Mucosa of rectum (tissue), 2 donors: ENCODE data around the gene KPNA4.

Experiments used
- H3K27ac ChIP-seq, 2 donors: one replicate each; pipeline ENCODE4 v1.7.0; 2013; ENCODE audit warnings: inconsistent platforms in 2 of 2, low read depth in 2 of 2, low read length in 2 of 2
- H3K27me3 ChIP-seq, 2 donors: one replicate each; pipeline ENCODE4 v1.7.0; 2013; ENCODE audit warnings: low read length in 2 of 2; ENCODE audit not compliant: control insufficient read depth in 2 of 2, insufficient read depth in 2 of 2
- H3K36me3 ChIP-seq, 2 donors: one replicate each; pipeline ENCODE4 v1.7.0; 2013; ENCODE audit warnings: low read length in 2 of 2; ENCODE audit not compliant: control insufficient read depth in 2 of 2, insufficient read depth in 2 of 2
- H3K4me1 ChIP-seq, 2 donors: one replicate each; pipeline ENCODE4 v1.7.0; 2013; ENCODE audit warnings: low read length in 2 of 2, mild to moderate bottlenecking in 1 of 2; ENCODE audit not compliant: control insufficient read depth in 2 of 2, insufficient read depth in 2 of 2
- H3K4me3 ChIP-seq, 2 donors: one replicate each; pipeline ENCODE4 v1.7.0; 2013; ENCODE audit warnings: low read length in 2 of 2
- H3K9ac ChIP-seq, 2 donors: one replicate each; pipeline ENCODE4 v1.7.0; 2013; ENCODE audit warnings: low read length in 2 of 2, low read depth in 1 of 2, mild to moderate bottlenecking in 1 of 2
- H3K9me3 ChIP-seq, 2 donors: one replicate each; pipeline ENCODE4 v1.7.0; 2013; ENCODE audit warnings: low read length in 2 of 2; ENCODE audit not compliant: control insufficient read depth in 2 of 2
- donor health status: healthy.
- donor health status: Normal muscosa, but diverticular disease.

Gene KPNA4

DNA sequence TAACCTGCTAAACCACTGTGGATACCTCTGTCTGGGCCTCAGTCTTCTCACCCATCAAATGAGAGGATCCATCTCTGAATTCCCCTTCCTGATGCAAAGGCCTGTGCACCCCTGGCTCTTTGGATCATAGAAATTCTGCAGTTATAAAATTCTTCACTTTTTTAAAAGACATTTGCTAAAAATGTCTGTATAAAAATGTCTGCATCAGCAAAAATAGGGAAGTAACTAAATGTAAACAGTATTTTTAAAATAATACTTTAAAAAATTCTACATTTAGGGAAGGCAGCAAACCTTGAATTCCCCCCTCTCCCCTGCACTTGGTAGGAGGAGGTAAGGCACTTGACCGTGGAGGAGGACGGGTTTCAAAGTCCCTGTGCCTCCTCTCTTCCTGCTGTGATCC is 90.2 kb downstream of the KPNA4 start:
- no peaks in the 10 kb centered on the region for H3K4me1 ChIP-seq

DNA sequence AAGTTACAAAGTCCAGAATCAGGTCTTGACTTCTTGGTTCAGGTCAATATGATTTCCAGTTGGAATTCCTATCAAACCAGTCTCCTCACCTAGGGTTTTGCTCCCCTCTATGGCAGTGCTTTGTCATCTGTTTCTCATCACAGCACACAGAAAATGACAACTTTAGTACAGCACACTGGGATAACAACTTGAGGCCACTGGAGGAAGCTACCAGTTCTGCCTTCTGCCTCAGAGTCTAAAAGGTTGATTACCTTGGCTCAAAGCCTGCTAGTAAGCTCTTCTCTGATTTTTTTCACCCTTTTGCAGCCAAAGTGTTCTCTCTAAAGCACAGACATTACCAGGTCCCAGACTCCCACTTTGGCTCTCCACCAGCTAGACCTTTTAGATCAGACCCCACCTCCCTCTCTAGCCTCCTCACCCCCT is 90.9 kb downstream of the KPNA4 start:
- Histone ChIP-seq H3K36me3 (no peaks in the 10 kb centered on the region), H3K4me3 (no peak overlapping the region), H3K27ac (no peak overlapping the region), H3K4me1 (no peaks in the 10 kb centered on the region), H3K9ac (no peak overlapping the region), H3K9me3 (peaks cover 0 to 2% of the 10 kb centered on the region in 2 donors), H3K27me3 (no peaks in the 10 kb centered on the region)

More for the DNA sequence above, 90.2 kb downstream of the KPNA4 start:
- no peak overlapping the region for H3K27ac ChIP-seq
- no peaks in the 10 kb centered on the region for H3K27me3 ChIP-seq
- H3K4me3 ChIP-seq = no peak overlapping the region
- H3K9me3 ChIP-seq = peaks cover 0 to 2% of the 10 kb centered on the region in 2 donors
- no peaks in the 10 kb centered on the region for H3K36me3 ChIP-seq
- H3K9ac ChIP-seq = no peak overlapping the region

DNA sequence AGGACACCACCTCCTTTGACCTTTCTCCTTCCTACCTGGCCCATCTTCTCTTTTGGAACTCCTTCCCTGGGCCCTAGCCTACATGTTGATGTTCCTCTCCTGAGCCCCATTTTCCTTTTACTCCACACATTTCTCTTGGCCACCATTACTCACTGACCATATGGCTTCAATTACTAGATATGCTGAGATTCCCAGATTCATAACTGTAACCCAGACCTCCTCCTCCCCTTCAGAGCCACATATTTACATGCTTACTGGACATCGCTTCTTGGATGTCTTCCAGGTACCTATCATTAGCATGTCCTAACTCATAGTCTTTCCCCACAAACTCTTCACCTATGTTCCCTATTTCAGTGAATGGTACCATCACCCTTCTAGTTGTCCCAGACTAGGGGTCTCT is 91.4 kb downstream of the KPNA4 start:
- Histone ChIP-seq H3K9me3 (peaks cover 0 to 2% of the 10 kb centered on the region in 2 donors), H3K4me1 (no peaks in the 10 kb centered on the region), H3K36me3 (no peaks in the 10 kb centered on the region), H3K27ac (no peak overlapping the region), H3K4me3 (no peak overlapping the region), H3K9ac (no peak overlapping the region), H3K27me3 (no peaks in the 10 kb centered on the region)

DNA sequence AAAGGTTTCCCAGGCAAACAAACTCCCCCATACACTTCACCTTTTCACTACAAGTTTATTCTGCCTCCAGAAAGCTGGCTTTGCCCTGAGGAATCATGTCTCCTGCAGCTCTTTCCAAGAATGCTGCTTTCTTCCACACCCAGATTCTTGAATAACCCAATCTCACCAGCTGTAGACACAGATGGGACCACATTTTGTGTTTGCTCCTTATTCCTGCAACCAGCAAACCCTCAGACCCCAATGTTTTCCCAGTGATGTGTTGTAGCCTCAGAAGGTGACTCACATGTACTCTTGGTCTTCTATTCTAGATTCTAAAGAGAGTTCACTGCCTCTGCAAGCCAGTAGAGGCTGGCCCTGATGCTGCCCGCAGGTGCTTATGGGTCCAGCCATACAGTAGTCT is 92.2 kb downstream of the KPNA4 start:
- Histone ChIP-seq H3K27ac (no peak overlapping the region), H3K36me3 (no peaks in the 10 kb centered on the region), H3K4me1 (no peaks in the 10 kb centered on the region), H3K27me3 (no peaks in the 10 kb centered on the region), H3K4me3 (no peak overlapping the region), H3K9me3 (peaks cover 0 to 2% of the 10 kb centered on the region in 2 donors), H3K9ac (no peak overlapping the region)

DNA sequence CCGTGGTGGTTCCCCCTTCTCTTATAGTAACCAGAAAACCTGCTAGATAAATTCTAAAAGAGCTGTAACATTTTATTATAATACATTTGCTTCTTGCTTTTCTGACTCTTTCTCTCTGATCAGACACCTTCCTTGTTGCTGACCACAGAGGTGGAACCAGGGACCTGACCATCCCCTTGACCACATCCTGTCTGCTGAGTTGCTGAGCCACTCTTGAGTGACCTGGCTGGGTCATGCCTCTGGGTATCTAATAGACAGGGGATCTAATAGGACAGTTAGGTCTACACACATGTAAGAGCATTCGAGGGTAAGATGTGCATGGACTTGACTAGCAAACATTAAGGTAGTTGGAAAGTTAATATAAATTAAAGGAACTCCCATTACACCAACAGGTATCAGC is 93.0 kb downstream of the KPNA4 start:
- H3K27ac ChIP-seq = no peak overlapping the region
- no peak overlapping the region for H3K4me3 ChIP-seq
- H3K4me1 ChIP-seq = no peaks in the 10 kb centered on the region
- H3K9me3 ChIP-seq = peaks cover 0 to 2% of the 10 kb centered on the region in 2 donors
- H3K9ac ChIP-seq = no peak overlapping the region
- no peaks in the 10 kb centered on the region for H3K27me3 ChIP-seq
- no peaks in the 10 kb centered on the region for H3K36me3 ChIP-seq

DNA sequence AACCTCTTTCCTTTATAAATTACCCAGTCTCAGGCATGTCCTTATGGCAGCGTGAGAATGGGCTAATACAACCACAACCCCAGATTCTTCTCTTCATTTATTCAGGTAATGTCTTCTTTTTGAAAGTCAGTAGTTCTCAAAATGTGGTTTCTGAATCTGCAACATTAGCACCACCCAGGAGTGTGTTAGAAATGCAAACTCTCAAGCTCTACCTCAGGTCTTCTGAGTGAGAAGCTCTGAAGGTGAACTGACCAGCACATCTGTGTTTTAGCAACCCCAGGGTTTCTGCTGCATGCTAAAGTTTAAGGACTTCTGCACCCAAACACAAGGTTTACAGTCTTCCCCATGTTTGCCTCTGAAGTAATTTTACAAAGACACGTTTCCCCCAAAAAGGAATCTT is 93.5 kb downstream of the KPNA4 start:
- Histone ChIP-seq H3K27me3 (no peaks in the 10 kb centered on the region), H3K4me1 (no peaks in the 10 kb centered on the region), H3K9ac (no peak overlapping the region), H3K36me3 (no peaks in the 10 kb centered on the region), H3K9me3 (peaks cover 0 to 2% of the 10 kb centered on the region in 2 donors), H3K27ac (no peak overlapping the region), H3K4me3 (no peak overlapping the region)

DNA sequence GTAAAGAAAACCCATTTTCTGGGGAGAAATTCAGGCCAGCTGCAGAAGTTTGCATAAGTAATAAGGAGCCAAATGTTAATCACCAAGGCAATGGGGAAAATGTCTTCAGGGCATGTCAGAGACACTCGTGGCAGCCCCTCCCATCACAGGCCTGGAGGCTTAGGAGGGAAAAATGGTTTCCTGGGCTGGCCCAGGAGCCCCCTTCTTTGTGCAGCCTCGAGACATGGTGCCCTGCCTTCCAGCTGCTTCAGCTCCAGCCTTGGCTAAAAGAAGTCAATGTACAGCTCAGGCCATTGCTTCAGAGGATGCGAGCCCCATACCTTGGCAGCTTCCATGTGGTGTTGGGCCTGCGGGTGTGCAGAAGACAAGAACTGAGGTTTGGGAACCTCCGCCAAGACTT is 95.2 kb downstream of the KPNA4 start:
- no peak overlapping the region for H3K9ac ChIP-seq
- H3K9me3 ChIP-seq = peaks cover 0 to 2% of the 10 kb centered on the region in 2 donors
- H3K27me3 ChIP-seq = no peaks in the 10 kb centered on the region
- no peaks in the 10 kb centered on the region for H3K4me1 ChIP-seq
- no peak overlapping the region for H3K4me3 ChIP-seq
- no peaks in the 10 kb centered on the region for H3K36me3 ChIP-seq
- H3K27ac ChIP-seq = no peak overlapping the region

DNA sequence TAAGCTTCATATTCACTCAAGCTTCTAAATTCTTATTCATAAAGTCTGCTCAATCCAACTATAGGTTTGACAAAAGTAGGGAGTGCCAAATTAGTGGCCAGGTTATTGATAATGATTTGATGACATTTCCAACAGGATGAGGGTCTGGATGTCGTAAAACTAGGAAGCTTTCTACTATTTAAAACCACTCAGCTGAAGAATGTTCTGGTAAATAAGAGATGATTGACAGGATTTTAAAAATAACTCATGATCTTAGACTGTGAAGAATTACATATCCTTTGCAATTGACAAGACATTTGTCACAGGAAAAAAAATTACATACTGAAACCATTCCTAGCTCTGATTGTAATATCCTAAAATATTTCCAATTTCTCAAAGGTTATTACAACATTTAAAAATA is 100.4 kb downstream of the KPNA4 start:
- no peak overlapping the region for H3K9ac ChIP-seq
- no peaks in the 10 kb centered on the region for H3K4me1 ChIP-seq
- H3K9me3 ChIP-seq = no peaks in the 10 kb centered on the region

DNA sequence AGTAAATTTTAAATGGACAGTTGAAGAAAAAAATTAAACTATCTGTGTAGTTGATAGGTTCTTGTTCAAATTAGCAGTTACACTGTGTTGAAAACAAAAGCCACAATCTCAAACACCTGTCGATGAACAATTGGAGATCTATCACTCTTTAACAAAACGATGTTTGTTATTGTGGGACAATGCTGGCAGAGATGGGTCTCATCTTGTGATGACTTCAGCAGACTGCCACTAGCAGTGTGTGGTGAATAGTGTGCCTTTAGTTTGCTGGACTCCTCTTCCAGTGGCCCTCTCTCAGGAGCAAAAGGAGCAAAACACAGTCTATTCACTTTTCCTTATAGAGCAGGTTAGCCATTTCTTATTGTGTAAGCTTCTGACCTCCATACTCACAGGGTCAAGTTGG is 101.0 kb downstream of the KPNA4 start:
- H3K9me3 ChIP-seq = no peaks in the 10 kb centered on the region
- no peaks in the 10 kb centered on the region for H3K27me3 ChIP-seq
- no peak overlapping the region for H3K27ac ChIP-seq
- no peak overlapping the region for H3K4me3 ChIP-seq
- no peaks in the 10 kb centered on the region for H3K36me3 ChIP-seq
- no peak overlapping the region for H3K9ac ChIP-seq
- no peaks in the 10 kb centered on the region for H3K4me1 ChIP-seq

More for the DNA sequence above, 100.4 kb downstream of the KPNA4 start:
- no peaks in the 10 kb centered on the region for H3K27me3 ChIP-seq
- no peak overlapping the region for H3K27ac ChIP-seq
- no peaks in the 10 kb centered on the region for H3K36me3 ChIP-seq
- H3K4me3 ChIP-seq = no peak overlapping the region

DNA sequence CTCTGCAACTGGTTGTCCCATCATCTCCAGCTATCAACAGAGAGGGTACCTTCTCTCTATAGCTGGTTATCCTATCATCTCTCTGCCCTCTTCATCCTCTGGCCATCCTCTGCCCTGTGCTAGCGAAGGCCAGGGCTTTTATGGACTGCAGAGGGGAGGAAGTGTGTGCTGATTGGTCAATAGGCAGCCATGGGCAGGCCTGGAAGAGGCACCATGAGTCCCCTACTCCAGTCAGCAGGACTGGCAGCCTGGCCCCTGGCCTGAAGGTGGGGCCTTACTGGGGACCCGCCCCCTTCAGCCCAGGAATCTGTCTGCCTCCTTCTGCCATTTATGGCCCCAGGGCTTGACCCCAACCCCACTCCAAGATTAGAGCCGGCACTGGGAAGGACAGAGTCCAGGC is 105.3 kb downstream of the KPNA4 start:
- no peak overlapping the region for H3K4me3 ChIP-seq
- no peak overlapping the region for H3K27ac ChIP-seq
- H3K9ac ChIP-seq = no peak overlapping the region
- no peaks in the 10 kb centered on the region for H3K27me3 ChIP-seq
- H3K36me3 ChIP-seq = no peaks in the 10 kb centered on the region
- no peaks in the 10 kb centered on the region for H3K4me1 ChIP-seq
- H3K9me3 ChIP-seq = no peaks in the 10 kb centered on the region

DNA sequence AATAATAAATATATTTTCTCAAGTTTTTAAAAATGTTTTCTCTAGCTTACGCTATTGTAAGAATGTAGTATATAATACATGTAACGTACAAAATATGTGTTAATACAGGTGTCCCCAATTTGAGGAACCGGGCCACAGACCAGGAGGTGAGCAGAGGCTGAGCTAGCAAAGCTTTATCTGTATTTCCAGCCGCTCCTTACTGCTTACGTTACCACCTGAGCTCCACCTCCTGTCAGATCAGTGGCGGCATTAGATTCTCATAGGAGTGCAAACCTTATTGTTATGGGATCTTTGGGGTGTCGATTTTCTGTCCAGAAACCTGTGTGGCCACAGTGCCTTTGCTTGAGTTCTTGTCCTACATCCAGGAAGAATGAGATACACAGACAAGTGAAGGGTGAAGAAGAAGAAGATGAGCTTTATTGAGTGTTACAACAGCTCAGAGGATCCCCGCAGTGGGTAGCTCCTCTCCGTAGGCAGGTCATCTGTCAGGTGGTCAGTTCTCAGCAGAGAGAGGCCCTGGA is 105.9 kb downstream of the KPNA4 start:
- no peak overlapping the region for H3K27ac ChIP-seq
- H3K4me1 ChIP-seq = no peaks in the 10 kb centered on the region
- H3K9ac ChIP-seq = no peak overlapping the region
- H3K9me3 ChIP-seq = no peaks in the 10 kb centered on the region
- H3K4me3 ChIP-seq = no peak overlapping the region
- no peaks in the 10 kb centered on the region for H3K27me3 ChIP-seq
- H3K36me3 ChIP-seq = no peaks in the 10 kb centered on the region
